GM10248 (cell line): Measurements from ENCODE around the gene OR4L1.
"Not testable (repeated sequence)": the region's sequence is repeated elsewhere in the genome, so short reads cannot be mapped to it uniquely, and the experiment has no call there.

ENCODE experiments used
- CTCF ChIA-PET: fragments of 300-600 bp; sonication (Branson Sonifier 250); formaldehyde crosslinking; extraction: SDS; loops from one replicate; lab custom pipeline; 2021; ENCODE audit warnings: antibody characterized with exemption; lab: Yijun Ruan, JAX
- POLR2A ChIA-PET: fragments of 350-650 bp; sonication (Branson Sonifier 250); formaldehyde crosslinking; extraction: SDS; loops from one replicate; lab custom pipeline; 2020; ENCODE audit warnings: antibody characterized with exemption; lab: Yijun Ruan, JAX
- DNase-seq: peaks from one replicate; pipeline ENCODE4 v3.0.0; 2012; ENCODE audit errors: extremely low spot score
- CTCF ChIP-seq: IDR thresholded peaks from 2 replicates; pipeline ENCODE4 v1.5.1; 2012; ENCODE audit warnings: mild to moderate bottlenecking, low read depth; ENCODE audit errors: extremely low read depth, missing control alignments, control extremely low read depth

OR4L1 gene

GRCh38 chr14:20048202-20048601 lies 11.6 kb upstream of the OR4L1 start:
- ChIA-PET POLR2A (no interaction called here), CTCF (no interaction called here)
- no peak for DNase-seq
- TF ChIP-seq CTCF, result no peak

GRCh38 chr14:20092050-20092449 lies 32.2 kb downstream of the OR4L1 start:
- no peak for DNase-seq
- ChIA-PET POLR2A (no interaction called here), CTCF (no interaction called here)
- TF ChIP-seq CTCF, result no peak

GRCh38 chr14:20093442-20093841 lies 33.6 kb downstream of the OR4L1 start:
- no peak for TF ChIP-seq CTCF
- ChIA-PET CTCF (no interaction called here), POLR2A (no interaction called here)
- no peak for DNase-seq

- DNase-seq, POLR2A ChIA-PET, CTCF ChIA-PET: not testable (repeated sequence)
Measured at GRCh38 chr14:20098926-20099770, 39.3 kb downstream of the OR4L1 start.

GRCh38 chr14:20110438-20110837 lies 50.6 kb downstream of the OR4L1 start, which contains the start of gene OR4K17:
Gene OR4K17 (plus strand): TSS chr14:20110739. CDS start chr14:20117500, 6,761 bp downstream.
- TF ChIP-seq CTCF, result no peak
- CTCF ChIA-PET, result no interaction called here
- DNase-seq, result no peak
- POLR2A ChIA-PET, result no interaction called here
